Naive B cell (primary cell): ENCODE results near the gene DAP3. TPM values are rescaled to one million over a fixed set of nuclear protein-coding genes. Genes with fewer than 3 reads are reported as not detected.
"Not testable (repeated sequence)": the region's sequence is repeated elsewhere in the genome, so short reads cannot be mapped to it uniquely, and the experiment has no call there.

Experiments used
- ATAC-seq, 2 donors: fragments of 150-1000 bp; cut with Tn5 transposase; 2 replicates each; pipeline ENCODE4 v1.10.0; 2021; ENCODE audit warnings: low read depth in 2 of 2, mild to moderate bottlenecking in 2 of 2, moderate library complexity in 2 of 2
- DNase-seq: peaks from one replicate; pipeline ENCODE4 v3.0.0; 2022
- H3K27ac Mint-ChIP-seq, 6 donors: one replicate each; pipeline ENCODE4 v1.8.0; 2020 to 2022; ENCODE audit warnings: mild to moderate bottlenecking in 6 of 6, mixed read lengths in 6 of 6, moderate library complexity in 5 of 6, inconsistent platforms in 2 of 6
- H3K27me3 Mint-ChIP-seq, 3 donors: one replicate each; pipeline ENCODE4 v1.8.0; 2021 to 2022; ENCODE audit warnings: mixed read lengths in 3 of 3, mild to moderate bottlenecking in 1 of 3
- H3K36me3 Mint-ChIP-seq, 2 donors: one replicate each; pipeline ENCODE4 v1.8.0; 2020 to 2022; ENCODE audit warnings: mixed read lengths in 2 of 2, inconsistent platforms in 1 of 2, mild to moderate bottlenecking in 1 of 2
- H3K4me1 Mint-ChIP-seq, 3 donors: one replicate each; pipeline ENCODE4 v1.8.0; 2020 to 2022; ENCODE audit warnings: mixed read lengths in 3 of 3, inconsistent platforms in 1 of 3, mild to moderate bottlenecking in 1 of 3, moderate library complexity in 1 of 3
- H3K4me3 Mint-ChIP-seq, 8 donors: one replicate each; pipeline ENCODE4 v1.8.0; 2020 to 2022; ENCODE audit warnings: mild to moderate bottlenecking in 8 of 8, mixed read lengths in 8 of 8, moderate library complexity in 8 of 8, inconsistent platforms in 2 of 8
- H3K9me3 Mint-ChIP-seq, 7 donors: one replicate each; pipeline ENCODE4 v1.8.0; 2020 to 2022; ENCODE audit warnings: mixed read lengths in 7 of 7, mild to moderate bottlenecking in 5 of 7, inconsistent platforms in 2 of 7, moderate library complexity in 1 of 7
- polyA plus RNA-seq, 6 donors: library from polyadenylated mRNA; unstranded; fragments of 300-500 nt; fragmentation: Illumina TruSeq; gene quantifications; one replicate each; pipeline ENCODE4 v1.2.3, GENCODE V29; 2021; ENCODE audit warnings: low read depth in 6 of 6

DAP3 gene
- 10 to 100 TPM; 65.6 to 87.5 (median 77.6) TPM for polyA plus RNA-seq

DNA sequence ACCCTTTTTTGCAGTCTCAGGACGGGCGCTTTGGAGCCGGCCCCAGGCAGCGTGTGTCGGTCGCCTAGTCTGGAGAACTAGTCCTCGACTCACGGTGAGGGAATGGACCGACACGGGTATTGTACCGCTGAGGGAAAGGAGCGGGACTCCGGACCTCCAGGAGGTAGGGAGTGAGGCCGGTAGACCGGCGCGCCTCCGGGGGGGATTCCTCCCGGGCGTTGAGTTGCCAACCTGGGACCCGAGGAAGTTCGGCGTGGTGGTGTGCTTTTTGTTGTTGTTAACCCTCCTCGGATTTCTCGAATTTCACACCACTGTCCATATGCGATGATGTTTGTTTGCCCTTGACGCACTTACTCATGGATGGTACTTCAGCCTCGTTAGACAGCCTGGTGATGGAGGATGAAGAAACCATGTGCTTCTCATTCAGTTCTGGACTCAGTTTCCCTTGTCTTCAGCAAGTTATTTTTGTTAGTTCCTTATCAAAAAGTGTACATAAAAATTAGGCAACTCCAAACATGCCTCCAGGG, at the start of gene DAP3:
Gene DAP3 (plus strand): TSS at position 11 of the 527 bp plus-strand sequence. CDS start 20,689 bp downstream, outside the sequence.
- not testable (repeated sequence) for H3K27me3 Mint-ChIP-seq, H3K9me3 Mint-ChIP-seq, DNase-seq
- ATAC-seq, result peak in 1 of 2 donors; percentile 3
- Mint-ChIP-seq H3K36me3 (peaks cover 7 to 17% of the 10 kb centered on the region in 2 donors), H3K4me3 (peak within 1 kb of the TSS; percentile 95 to 99 (median 97)), H3K27ac (peak within 1 kb of the TSS; percentile 93 to 99 (median 96)), H3K4me1 (peaks cover 28 to 63% (median 53%) of the 10 kb centered on the region in 3 donors)

GRCh38 chr1:155640367-155640766, 48.5 kb upstream of the DAP3 start:
- Mint-ChIP-seq H3K27ac (no peak overlapping the region), H3K9me3 (peaks cover 7 to 34% (median 15%) of the 10 kb centered on the region in 7 donors), H3K36me3 (peaks cover 0 to 13% of the 10 kb centered on the region in 2 donors), H3K4me3 (no peak overlapping the region), H3K4me1 (peaks cover 11 to 23% (median 21%) of the 10 kb centered on the region in 3 donors), H3K27me3 (peaks cover 0 to 5% (median 0%) of the 10 kb centered on the region in 3 donors)
- ATAC-seq (no peak), DNase-seq (no peak)

GRCh38 chr1:155642559-155643180, 46.2 kb upstream of the DAP3 start:
- not testable (repeated sequence) for H3K27me3 Mint-ChIP-seq, DNase-seq, H3K27ac Mint-ChIP-seq, H3K4me1 Mint-ChIP-seq, H3K4me3 Mint-ChIP-seq, ATAC-seq
- H3K36me3 Mint-ChIP-seq, result peaks cover 0 to 13% of the 10 kb centered on the region in 2 donors
- peaks cover 7 to 31% (median 15%) of the 10 kb centered on the region in 7 donors for H3K9me3 Mint-ChIP-seq

DNA sequence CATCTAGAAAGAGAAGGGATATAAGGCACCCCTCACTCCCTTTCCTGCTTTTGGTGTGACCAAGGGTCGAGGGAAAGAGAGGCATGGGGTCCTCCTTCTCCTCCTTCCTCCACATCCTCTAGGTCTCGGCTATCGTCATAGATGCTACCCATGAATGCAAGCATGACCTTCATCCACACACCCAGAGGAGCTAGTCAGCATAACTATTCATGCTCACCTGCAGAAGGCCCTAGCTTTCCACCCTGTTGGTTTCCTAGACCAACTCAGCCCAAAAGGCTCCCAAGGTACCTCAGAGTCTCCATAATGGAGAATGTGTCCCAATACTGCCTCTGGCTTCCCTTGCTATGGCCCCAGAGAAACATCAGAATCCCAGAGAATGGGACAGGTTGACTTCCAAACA, 45.7 kb upstream of the DAP3 start:
- DNase-seq (no peak), ATAC-seq (no peak)
- Mint-ChIP-seq H3K27me3 (peaks cover 0 to 5% (median 0%) of the 10 kb centered on the region in 3 donors), H3K4me1 (peaks cover 0 to under 1% (median 0%) of the 10 kb centered on the region in 3 donors), H3K36me3 (peaks cover 0 to 13% of the 10 kb centered on the region in 2 donors), H3K27ac (no peak overlapping the region), H3K9me3 (peaks cover 7 to 31% (median 15%) of the 10 kb centered on the region in 7 donors), H3K4me3 (peak overlapping the region in 1 of 8 donors; percentile 37)

DNA sequence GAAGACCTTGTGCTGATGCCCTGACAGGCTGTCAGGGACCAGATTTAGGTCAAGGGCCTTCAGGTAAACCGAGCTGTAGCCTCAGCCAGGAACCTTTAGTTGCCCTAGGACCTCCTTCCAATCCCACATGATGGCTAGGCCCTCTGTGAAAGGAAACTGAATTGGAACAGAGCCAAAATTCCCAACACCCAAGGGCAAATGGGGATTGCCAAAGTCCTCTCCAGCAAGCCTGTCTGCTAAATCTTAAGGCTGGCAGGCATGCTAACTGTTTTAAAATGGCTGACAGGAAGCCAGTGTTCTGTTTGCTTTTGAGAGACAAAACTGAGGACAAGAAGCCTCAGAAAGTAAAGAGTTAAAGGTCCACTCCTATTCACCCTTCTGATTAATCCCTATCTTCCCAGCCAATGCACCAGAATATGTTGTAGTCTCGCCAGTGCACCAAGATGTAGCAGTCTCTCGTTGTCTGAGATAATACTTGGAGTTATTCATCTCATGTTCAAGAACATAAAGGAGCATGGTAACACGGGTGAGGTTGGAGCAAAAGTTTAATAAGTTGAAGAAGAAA, 43.8 kb upstream of the DAP3 start:
- DNase-seq (no peak), ATAC-seq (no peak)
- H3K27me3 Mint-ChIP-seq, result peaks cover 0 to 10% (median 0%) of the 10 kb centered on the region in 3 donors
- H3K27ac Mint-ChIP-seq, result peak overlapping the region in 1 of 6 donors; percentile 51
- peaks cover 3 to 13% of the 10 kb centered on the region in 2 donors for H3K36me3 Mint-ChIP-seq
- H3K4me3 Mint-ChIP-seq, result no peak overlapping the region
- H3K9me3 Mint-ChIP-seq, result peaks cover 7 to 31% (median 17%) of the 10 kb centered on the region in 7 donors
- H3K4me1 Mint-ChIP-seq, result peaks cover 0 to 5% (median 4%) of the 10 kb centered on the region in 3 donors

DNA sequence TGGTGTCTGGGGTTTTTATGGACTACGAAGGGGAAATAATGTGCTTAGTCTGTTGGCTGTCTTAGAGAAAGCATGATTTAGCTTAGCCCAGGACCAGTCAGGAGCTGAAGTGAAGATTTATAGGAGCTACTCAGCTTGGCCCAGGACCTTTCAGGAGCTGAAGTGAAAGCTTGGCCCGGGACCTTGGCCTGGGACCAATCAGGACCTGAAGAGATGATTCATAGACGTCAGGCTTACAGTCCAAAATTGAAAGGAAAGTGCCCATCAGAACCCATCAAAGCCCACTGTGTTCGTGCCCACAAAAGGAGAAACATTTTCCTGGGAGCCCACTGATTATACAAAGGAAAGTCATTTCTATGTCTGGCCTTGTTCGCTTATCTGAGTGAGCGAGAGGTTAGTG, 43.2 kb upstream of the DAP3 start:
- Mint-ChIP-seq H3K4me3 (no peak overlapping the region), H3K27me3 (peaks cover 0 to 10% (median 0%) of the 10 kb centered on the region in 3 donors), H3K4me1 (peaks cover 0 to 5% (median 5%) of the 10 kb centered on the region in 3 donors), H3K27ac (no peak overlapping the region), H3K36me3 (peaks cover 4 to 13% of the 10 kb centered on the region in 2 donors), H3K9me3 (peaks cover 7 to 31% (median 18%) of the 10 kb centered on the region in 7 donors)
- ATAC-seq, result no peak
- DNase-seq, result no peak

- H3K27me3 Mint-ChIP-seq, result peaks cover 0 to 10% (median 0%) of the 10 kb centered on the region in 3 donors
Observed at GRCh38 chr1:155646307-155646706, 42.6 kb upstream of the DAP3 start.

DNA sequence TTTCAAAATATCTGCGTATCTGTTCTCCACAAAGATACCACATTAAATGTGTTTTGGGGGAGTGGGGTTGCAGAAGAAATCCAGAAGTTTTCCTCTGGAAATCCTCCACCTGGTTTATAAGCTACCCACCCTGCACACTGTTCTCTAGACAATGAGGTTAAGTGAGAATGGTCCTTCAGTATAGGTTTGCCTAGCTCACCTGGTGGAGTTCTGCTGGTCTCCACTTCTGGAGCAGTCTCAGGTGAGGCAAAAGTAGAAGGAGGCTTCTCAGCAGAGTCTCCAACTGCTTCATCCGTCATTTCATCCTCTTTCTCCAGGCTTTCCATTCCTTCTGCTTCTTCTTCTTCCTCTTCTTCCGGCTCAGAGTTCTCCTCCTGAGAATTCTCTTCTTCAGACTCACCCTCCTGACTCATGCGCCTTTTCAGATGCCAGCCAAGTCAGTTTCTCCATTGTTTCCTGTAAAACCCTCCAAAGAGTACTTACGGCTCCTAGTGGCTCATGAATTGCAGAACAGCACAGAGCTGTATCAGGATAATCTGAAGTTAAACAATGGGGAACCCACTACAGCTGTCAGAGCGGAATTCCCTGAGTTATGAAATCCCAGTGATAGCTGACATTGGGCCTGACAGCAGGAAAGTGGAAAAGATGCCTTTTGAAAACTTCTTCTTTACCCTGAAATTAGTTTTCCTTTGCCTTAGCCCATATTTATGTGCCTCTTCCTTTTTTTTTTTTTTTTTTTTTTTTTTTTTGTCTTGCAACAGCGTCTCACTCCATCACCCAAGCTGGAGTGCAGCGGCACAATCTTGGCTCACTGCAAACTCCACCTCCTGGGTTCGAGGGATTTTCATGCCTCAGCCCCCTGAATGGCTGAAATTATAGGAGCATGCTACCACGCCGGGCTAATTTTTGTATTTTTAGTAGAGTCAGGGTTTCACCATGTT, 40.4 kb upstream of the DAP3 start:
- Mint-ChIP-seq H3K36me3 (peaks cover 0 to 4% of the 10 kb centered on the region in 2 donors), H3K27ac (peak overlapping the region in 3 of 6 donors; percentile 18 to 71 (median 66))
- ATAC-seq, result no peak

More at GRCh38 chr1:155646307-155646706, 42.6 kb upstream of the DAP3 start:
- no peak overlapping the region for H3K4me3 Mint-ChIP-seq
- DNase-seq, result no peak
- H3K4me1 Mint-ChIP-seq, result peaks cover 0 to 5% (median 5%) of the 10 kb centered on the region in 3 donors
- peaks cover 7 to 29% (median 18%) of the 10 kb centered on the region in 7 donors for H3K9me3 Mint-ChIP-seq
- H3K27ac Mint-ChIP-seq, result no peak overlapping the region
- no peak for ATAC-seq
- H3K36me3 Mint-ChIP-seq, result peaks cover 4 to 12% of the 10 kb centered on the region in 2 donors

GRCh38 chr1:155649676-155650075, 39.2 kb upstream of the DAP3 start:
- H3K9me3 Mint-ChIP-seq, result peaks cover 0 to 5% (median 2%) of the 10 kb centered on the region in 7 donors
- H3K27me3 Mint-ChIP-seq, result peaks cover 0 to 5% (median 0%) of the 10 kb centered on the region in 3 donors
- peaks cover 0 to 4% of the 10 kb centered on the region in 2 donors for H3K36me3 Mint-ChIP-seq
- peaks cover 0 to 5% (median 5%) of the 10 kb centered on the region in 3 donors for H3K4me1 Mint-ChIP-seq
- H3K27ac Mint-ChIP-seq, result no peak overlapping the region
- ATAC-seq, result peak; percentile 40 to 46
- DNase-seq, result peak; percentile 5
- no peak overlapping the region for H3K4me3 Mint-ChIP-seq

More for the DNA sequence above, 40.4 kb upstream of the DAP3 start:
- peaks cover 0 to 5% (median 0%) of the 10 kb centered on the region in 3 donors for H3K27me3 Mint-ChIP-seq
- peaks cover 0 to 8% (median 2%) of the 10 kb centered on the region in 7 donors for H3K9me3 Mint-ChIP-seq
- DNase-seq, result no peak
- H3K4me3 Mint-ChIP-seq, result no peak overlapping the region
- H3K4me1 Mint-ChIP-seq, result peaks cover 0 to 5% (median 5%) of the 10 kb centered on the region in 3 donors

GRCh38 chr1:155650231-155650757, 38.6 kb upstream of the DAP3 start:
- Mint-ChIP-seq H3K27me3 (peaks cover 0 to 5% (median 0%) of the 10 kb centered on the region in 3 donors), H3K4me3 (no peak overlapping the region), H3K27ac (no peak overlapping the region), H3K36me3 (peaks cover 0 to 4% of the 10 kb centered on the region in 2 donors), H3K9me3 (peaks cover 0 to 5% (median 2%) of the 10 kb centered on the region in 7 donors), H3K4me1 (peaks cover 0 to 5% (median 5%) of the 10 kb centered on the region in 3 donors)
- DNase-seq (no peak), ATAC-seq (no peak)

DNA sequence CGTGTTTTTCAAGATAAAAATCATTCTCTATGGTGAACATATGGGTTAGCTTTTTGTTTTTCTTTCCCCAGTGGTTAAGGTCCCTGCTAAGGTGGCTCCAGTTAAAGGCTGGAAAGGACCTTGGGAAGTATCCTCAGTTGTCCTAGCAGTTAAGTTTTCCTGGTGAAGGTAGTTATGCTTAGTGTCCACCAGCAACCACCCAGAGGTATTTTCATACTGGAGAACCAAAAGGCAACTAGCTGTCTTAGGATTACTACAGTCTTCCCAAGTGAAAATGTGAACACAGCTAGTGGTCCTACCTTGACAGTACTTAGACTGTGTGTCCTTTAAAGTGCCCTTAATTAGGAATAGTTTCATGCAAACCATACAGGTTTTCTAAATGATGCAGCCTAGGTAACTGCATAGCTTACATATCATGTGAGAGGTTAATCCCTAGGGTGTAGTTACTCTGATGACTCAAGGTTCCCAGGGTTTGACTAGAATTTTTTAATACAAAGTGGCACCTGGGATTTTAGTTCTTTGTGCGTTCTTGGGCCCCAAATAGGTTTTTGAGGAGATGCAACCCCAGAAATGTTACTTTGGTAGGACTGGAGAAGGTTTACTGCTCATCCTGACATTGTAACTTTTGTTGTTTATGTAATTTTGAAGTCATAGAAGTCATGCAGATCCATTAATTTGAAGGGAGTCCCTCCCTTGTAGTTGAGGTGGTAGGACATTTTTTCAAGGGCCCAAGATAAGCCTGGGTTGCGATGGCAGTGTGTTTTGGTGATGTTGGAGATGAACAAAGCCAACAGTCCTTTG, 36.8 kb upstream of the DAP3 start:
- peaks cover 0 to 5% (median 0%) of the 10 kb centered on the region in 3 donors for H3K27me3 Mint-ChIP-seq
- H3K27ac Mint-ChIP-seq, result no peak overlapping the region
- no peak for DNase-seq
- no peak overlapping the region for H3K4me3 Mint-ChIP-seq
- peaks cover 0 to 5% (median 2%) of the 10 kb centered on the region in 7 donors for H3K9me3 Mint-ChIP-seq
- no peak for ATAC-seq
- H3K36me3 Mint-ChIP-seq, result peaks cover 0 to 4% of the 10 kb centered on the region in 2 donors
- peaks cover 0 to 5% (median 5%) of the 10 kb centered on the region in 3 donors for H3K4me1 Mint-ChIP-seq

DNA sequence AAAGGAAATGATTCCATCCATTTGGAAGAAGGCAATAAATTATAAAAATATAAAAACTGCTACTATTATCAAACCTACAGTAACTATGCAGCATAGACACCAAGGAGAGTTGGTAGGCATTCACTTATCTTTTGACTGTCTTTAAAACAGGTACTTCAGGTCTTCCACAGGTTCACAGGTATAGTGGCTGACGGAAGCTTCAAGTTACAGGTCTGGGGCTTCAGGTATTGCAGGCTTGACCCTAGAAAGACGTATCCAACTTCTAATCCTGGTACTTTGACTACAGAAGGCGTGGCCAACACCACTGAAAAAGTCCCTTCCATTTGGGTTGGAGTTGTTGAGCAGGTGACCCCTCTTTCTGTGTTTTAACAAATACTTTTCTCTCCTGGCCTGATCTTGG, 35.9 kb upstream of the DAP3 start:
- Mint-ChIP-seq H3K4me3 (peak overlapping the region in 1 of 8 donors; percentile 56), H3K4me1 (peaks cover 2 to 5% (median 5%) of the 10 kb centered on the region in 3 donors), H3K36me3 (peaks cover under 1 to 4% of the 10 kb centered on the region in 2 donors), H3K9me3 (peaks cover 0 to 5% (median 2%) of the 10 kb centered on the region in 7 donors), H3K27ac (no peak overlapping the region), H3K27me3 (peaks cover 0 to 5% (median 0%) of the 10 kb centered on the region in 3 donors)
- DNase-seq (no peak), ATAC-seq (no peak)
